OCI-LY7 (cell line): Measurements from ENCODE around the gene DDX23. TPM values are rescaled to one million over a fixed set of nuclear protein-coding genes. Genes with fewer than 3 reads are reported as not detected.

ENCODE experiments used
- BruUV-seq: library from RNA; stranded (reverse); fragments of 400-500 nt; replicated peaks from 2 replicates; lab custom pipeline; 2021; lab: Mats Ljungman, UMichigan
- CTCF ChIA-PET: fragments of 300-600 bp; sonication (Branson Sonifier 250); formaldehyde crosslinking; loops from one replicate; lab custom pipeline; 2022; ENCODE audit warnings: antibody characterized with exemption; ENCODE audit not compliant: unreplicated experiment; lab: Charles Lee
- POLR2A ChIA-PET: fragments of 300-600 bp; sonication (Branson Sonifier 250); formaldehyde crosslinking; loops from one replicate; lab custom pipeline; 2022; ENCODE audit warnings: antibody characterized with exemption; lab: Charles Lee
- DNase-seq: peaks from one replicate; pipeline ENCODE4 v3.0.0-alpha.2; 2015; ENCODE audit warnings: low spot score
- H2AFZ ChIP-seq: fragments of 200-600 bp; sonication (generic), shearing (Covaris generic); 2 replicates; pipeline ENCODE4 v1.6.1; 2014; ENCODE audit warnings: mild to moderate bottlenecking, antibody characterized with exemption, low read length, moderate library complexity
- H3K27ac ChIP-seq: fragments of 200-600 bp; sonication (generic); 2 replicates; pipeline ENCODE4 v1.5.1; 2014; ENCODE audit warnings: mixed run types, low read depth, mild to moderate bottlenecking, moderate library complexity, low read length, inconsistent platforms; ENCODE audit not compliant: poor library complexity, severe bottlenecking
- H3K36me3 ChIP-seq: fragments of 200-600 bp; sonication (generic); 2 replicates; pipeline ENCODE4 v1.6.1; 2014; ENCODE audit warnings: mild to moderate bottlenecking, antibody characterized with exemption, low read length, moderate library complexity, mixed read lengths; ENCODE audit not compliant: insufficient read depth
- H3K4me1 ChIP-seq: fragments of 200-600 bp; sonication (generic); 2 replicates; pipeline ENCODE4 v1.5.1; 2014; ENCODE audit warnings: mild to moderate bottlenecking, low read length; ENCODE audit not compliant: insufficient read depth, poor library complexity, severe bottlenecking
- H3K4me2 ChIP-seq: fragments of 200-600 bp; sonication (generic); 2 replicates; pipeline ENCODE4 v1.6.1; 2014; ENCODE audit warnings: mild to moderate bottlenecking, low read length
- H3K4me3 ChIP-seq: fragments of 200-600 bp; sonication (generic); 2 replicates; pipeline ENCODE4 v1.5.1; 2014; ENCODE audit warnings: mild to moderate bottlenecking, low read depth, low read length; ENCODE audit not compliant: poor library complexity, severe bottlenecking
- H3K79me2 ChIP-seq: fragments of 200-600 bp; sonication (generic); 2 replicates; pipeline ENCODE4 v1.6.1; 2016; ENCODE audit warnings: low read depth, mild to moderate bottlenecking, low read length, moderate library complexity, mixed read lengths; ENCODE audit not compliant: insufficient read depth
- H3K9me2 ChIP-seq: fragments of 200-600 bp; sonication (generic); 2 replicates; pipeline ENCODE4 v1.6.1; 2016; ENCODE audit warnings: mild to moderate bottlenecking, low read length, mixed read lengths; ENCODE audit not compliant: insufficient read depth
- H3K9me3 ChIP-seq: fragments of 200-600 bp; sonication (generic); 2 replicates; pipeline ENCODE4 v1.6.1; 2014; ENCODE audit warnings: mild to moderate bottlenecking, mixed run types, low read length, mixed read lengths
- H4K20me1 ChIP-seq: fragments of 200-600 bp; sonication (generic); 2 replicates; pipeline ENCODE4 v1.6.1; 2014; ENCODE audit warnings: mild to moderate bottlenecking, antibody characterized with exemption, low read length, moderate library complexity, mixed read lengths; ENCODE audit not compliant: insufficient read depth
- EZH2phosphoT487 ChIP-seq: fragments of 200-600 bp; sonication (generic); IDR thresholded peaks from 2 replicates; pipeline ENCODE4 v1.6.1; 2018; ENCODE audit warnings: low read depth, borderline replicate concordance, mild to moderate bottlenecking, mixed run types, antibody characterized with exemption, low read length, moderate library complexity, mixed read lengths
- intact Hi-C: fragments of 100-400 bp; cut with micrococcal nuclease; formaldehyde crosslinking; loops from one replicate; pipeline ENCODE4 v1.10.0; 2022; ENCODE audit not compliant: unreplicated experiment
- total RNA-seq, 2 experiments: library from RNA; depleted of rRNA in 1 of 2; stranded (reverse); fragments of >200 nt in 1 of 2; shearing (Covaris generic) in 1 of 2; gene quantifications; 2 replicates each; pipeline ENCODE4 v1.2.3, GENCODE V29; 2014 to 2022
- TF ChIP-seq, protein P1 (sequence below): fragments of 200-600 bp; sonication (generic); conservative IDR thresholded peaks from 2 replicates; pipeline ENCODE4 v1.5.1; 2014; ENCODE audit warnings: mild to moderate bottlenecking, antibody characterized with exemption, low read length, moderate library complexity, mixed read lengths

The DDX23 gene
- total RNA-seq, 2 experiments from 2014 or later = 91.1 to 119 TPM

DNA sequence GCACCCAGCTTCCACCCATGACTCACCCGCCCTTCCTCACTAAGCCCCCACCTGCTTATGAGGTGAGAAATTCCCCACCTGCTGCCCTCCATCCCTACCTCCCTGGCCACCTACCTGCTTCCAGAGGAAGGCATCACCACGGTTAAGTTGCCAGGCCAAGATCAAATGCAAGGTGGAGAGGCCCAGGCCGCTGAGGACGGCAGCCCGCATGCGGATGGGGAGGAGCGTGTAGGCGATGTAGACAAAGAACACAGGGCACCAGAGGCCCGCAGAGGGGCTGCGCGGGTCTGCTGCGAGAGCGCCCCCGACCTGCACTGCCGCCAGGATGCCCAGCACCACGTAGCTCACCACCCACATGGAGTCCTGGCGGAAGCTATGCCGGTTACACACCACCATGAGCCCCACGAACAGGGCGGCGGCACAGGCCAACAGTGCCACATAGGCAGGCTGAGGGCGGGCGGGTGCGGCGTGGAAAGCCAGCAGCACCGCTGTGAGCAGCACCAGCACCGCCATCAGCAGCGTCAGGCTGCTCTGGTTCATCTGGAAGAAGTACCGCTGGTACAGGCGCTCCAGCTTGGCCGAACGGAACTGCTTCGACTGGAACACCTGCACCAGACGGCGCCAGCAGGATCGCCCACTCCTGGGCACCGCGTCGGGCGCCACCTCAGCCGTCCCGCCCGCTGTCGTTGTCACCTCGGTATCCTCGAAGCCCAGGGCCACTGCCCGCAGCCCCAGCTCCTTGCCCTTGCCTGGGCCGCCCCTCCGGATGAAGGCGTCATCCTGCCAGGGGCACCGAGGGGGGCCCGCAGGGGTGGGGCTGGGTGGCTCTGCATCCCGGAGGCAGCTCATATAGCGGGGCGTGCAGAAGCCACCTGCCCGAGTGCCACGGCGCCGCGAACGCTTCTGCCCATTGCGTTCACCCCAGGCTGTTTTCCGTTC is 69.2 kb downstream of the DDX23 start:
- Histone ChIP-seq H3K4me1 (no peaks in the 10 kb centered on the region), H3K4me3 (no peak overlapping the region), H3K4me2 (no peak overlapping the region), H3K9me2 (no peaks in the 10 kb centered on the region), H4K20me1 (no peaks in the 10 kb centered on the region), H2AFZ (no peak overlapping the region), H3K79me2 (no peaks in the 10 kb centered on the region), H3K36me3 (no peaks in the 10 kb centered on the region), H3K9me3 (no peaks in the 10 kb centered on the region), H3K27ac (no peak overlapping the region)
- no TSS peak for BruUV-seq
- TF ChIP-seq, protein P1, sequence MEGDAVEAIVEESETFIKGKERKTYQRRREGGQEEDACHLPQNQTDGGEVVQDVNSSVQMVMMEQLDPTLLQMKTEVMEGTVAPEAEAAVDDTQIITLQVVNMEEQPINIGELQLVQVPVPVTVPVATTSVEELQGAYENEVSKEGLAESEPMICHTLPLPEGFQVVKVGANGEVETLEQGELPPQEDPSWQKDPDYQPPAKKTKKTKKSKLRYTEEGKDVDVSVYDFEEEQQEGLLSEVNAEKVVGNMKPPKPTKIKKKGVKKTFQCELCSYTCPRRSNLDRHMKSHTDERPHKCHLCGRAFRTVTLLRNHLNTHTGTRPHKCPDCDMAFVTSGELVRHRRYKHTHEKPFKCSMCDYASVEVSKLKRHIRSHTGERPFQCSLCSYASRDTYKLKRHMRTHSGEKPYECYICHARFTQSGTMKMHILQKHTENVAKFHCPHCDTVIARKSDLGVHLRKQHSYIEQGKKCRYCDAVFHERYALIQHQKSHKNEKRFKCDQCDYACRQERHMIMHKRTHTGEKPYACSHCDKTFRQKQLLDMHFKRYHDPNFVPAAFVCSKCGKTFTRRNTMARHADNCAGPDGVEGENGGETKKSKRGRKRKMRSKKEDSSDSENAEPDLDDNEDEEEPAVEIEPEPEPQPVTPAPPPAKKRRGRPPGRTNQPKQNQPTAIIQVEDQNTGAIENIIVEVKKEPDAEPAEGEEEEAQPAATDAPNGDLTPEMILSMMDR = no peak
- no peak for TF ChIP-seq EZH2phosphoT487
- intact Hi-C loops = no loop called here
- CTCF ChIA-PET = no interaction called here
- no peak for DNase-seq
- POLR2A ChIA-PET = interaction anchor here (0.6 kb wide), 1 partner anchor 39 kb away, joined by 4 read pairs; no protein-coding TSS in a partner anchor

DNA sequence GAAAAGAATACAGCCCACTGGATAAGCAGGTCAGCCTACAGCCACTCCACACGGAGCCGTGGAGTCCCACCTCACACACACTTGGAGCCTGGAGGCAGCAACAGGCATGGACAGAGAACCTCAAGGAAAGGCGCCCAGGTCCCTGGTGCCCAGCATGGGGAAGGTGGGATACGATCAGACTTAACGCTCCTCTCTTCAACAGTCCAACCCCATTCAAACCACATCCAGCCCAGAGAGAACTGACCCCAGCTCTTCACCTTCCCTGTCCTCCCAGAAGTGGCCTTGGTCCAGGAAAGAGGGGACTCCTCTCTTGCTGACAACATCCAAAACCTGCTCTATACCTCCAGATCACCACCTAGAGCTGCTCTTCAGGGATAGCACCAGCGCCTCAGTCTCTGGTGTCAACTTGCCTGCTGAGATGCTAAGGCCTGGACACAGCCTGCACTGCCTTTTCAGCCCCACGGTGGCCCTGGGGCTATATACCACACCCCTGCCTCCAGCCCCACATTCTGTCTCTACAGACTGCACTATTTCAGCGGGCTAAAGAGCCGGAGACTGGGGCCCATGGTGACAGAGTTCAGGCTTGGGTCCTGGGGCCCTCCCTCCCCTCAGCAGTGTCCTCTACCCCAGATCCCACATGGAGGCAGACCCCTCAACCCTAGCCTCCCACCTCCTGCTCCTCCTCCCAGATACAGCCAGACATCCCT is 70.1 kb downstream of the DDX23 start:
- Histone ChIP-seq H3K9me3 (no peaks in the 10 kb centered on the region), H4K20me1 (no peaks in the 10 kb centered on the region), H3K4me1 (no peaks in the 10 kb centered on the region), H3K79me2 (no peaks in the 10 kb centered on the region), H3K36me3 (no peaks in the 10 kb centered on the region), H3K4me3 (no peak overlapping the region), H3K9me2 (no peaks in the 10 kb centered on the region), H2AFZ (no peak overlapping the region), H3K4me2 (no peak overlapping the region), H3K27ac (no peak overlapping the region)
- ChIA-PET POLR2A (interaction anchor here (0.6 to 1.0 kb wide), 3 partner anchors 29 to 1496 kb away, joined by 3 to 4 read pairs (median 3); no protein-coding TSS in a partner anchor), CTCF (no interaction called here)
- BruUV-seq = no TSS peak
- DNase-seq = no peak
- no peak for TF ChIP-seq EZH2phosphoT487
- TF ChIP-seq, protein P1 = no peak
- intact Hi-C loops = no loop called here
